Measurements from ENCODE around the gene MBTD1. TPM values are rescaled to one million over a fixed set of nuclear protein-coding genes. Genes with fewer than 3 reads are reported as not detected.
A peak's percentile ranks its signal among the peaks of the same experiment; 100 is the strongest.

Gene MBTD1
- total RNA-seq, 1 experiment from 2014 or later = 40.6 TPM

DNA sequence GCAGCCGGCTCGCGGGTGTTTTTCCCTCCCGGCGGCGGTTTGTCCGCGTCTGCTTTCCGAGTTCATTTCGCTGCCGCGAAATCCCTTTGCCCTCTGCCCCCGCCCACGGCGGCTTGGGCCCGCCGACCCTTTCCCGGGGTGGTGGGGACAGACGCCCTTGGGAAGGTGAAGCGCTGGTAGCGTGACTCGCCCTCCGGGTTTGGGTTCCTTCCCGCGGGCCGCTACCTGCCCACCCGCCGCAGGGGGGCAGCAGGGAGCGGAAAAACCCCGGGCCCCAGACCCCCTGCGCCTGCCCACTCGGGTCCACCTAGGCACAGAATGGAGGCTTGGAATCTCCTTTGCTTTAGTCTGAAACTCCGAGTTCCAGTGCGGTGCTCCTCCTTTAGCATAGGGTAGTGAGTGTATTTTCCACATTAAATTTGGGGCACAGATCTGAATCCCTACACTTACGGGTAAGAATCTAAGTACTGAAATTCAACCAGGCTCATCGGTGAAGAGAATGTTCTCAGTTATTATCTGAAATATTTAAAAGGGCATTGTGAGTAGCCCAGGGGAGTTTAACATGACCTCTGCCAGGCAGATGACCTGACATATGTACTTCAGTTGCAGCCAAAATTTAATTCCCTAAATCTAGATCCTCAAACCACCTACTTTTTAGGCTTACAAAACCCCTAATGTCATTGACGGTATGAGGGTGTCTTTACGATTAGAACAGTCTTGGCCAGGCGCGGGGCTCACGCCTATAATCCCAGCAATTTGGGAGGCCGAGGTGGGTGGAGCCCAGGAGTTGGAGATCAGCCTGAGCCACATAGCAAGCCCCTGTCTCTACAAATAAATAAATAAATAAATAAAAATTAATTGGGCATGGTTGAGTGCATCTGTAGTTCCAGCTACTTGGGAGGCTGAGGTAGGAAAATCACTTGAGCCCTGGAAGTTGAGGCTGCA lies 92.6 kb downstream of the MBTD1 start:
- peak overlapping the region; percentile 81 for H3K4me3 Mint-ChIP-seq
- TF ChIP-seq, protein P1, sequence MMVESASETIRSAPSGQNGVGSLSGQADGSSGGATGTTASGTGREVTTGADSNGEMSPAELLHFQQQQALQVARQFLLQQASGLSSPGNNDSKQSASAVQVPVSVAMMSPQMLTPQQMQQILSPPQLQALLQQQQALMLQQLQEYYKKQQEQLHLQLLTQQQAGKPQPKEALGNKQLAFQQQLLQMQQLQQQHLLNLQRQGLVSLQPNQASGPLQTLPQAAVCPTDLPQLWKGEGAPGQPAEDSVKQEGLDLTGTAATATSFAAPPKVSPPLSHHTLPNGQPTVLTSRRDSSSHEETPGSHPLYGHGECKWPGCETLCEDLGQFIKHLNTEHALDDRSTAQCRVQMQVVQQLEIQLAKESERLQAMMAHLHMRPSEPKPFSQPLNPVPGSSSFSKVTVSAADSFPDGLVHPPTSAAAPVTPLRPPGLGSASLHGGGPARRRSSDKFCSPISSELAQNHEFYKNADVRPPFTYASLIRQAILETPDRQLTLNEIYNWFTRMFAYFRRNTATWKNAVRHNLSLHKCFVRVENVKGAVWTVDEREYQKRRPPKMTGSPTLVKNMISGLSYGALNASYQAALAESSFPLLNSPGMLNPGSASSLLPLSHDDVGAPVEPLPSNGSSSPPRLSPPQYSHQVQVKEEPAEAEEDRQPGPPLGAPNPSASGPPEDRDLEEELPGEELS (CRISPR knock-in tag; IDR thresholded peaks at IDR 0.05) = no peak
- TF ChIP-seq SMAD4 (CRISPR knock-in tag; IDR thresholded peaks at IDR 0.05) (no peak), TCF7 (CRISPR knock-in tag; IDR thresholded peaks at IDR 0.05; ENCODE audit: low read depth) (no peak), CREM (CRISPR knock-in tag; IDR thresholded peaks at IDR 0.05) (no peak), NR3C1 (CRISPR knock-in tag; conservative IDR thresholded peaks at IDR 0.05; ENCODE audit: low read depth) (no peak), NR2C2 (CRISPR knock-in tag; IDR thresholded peaks at IDR 0.05) (no peak), ZNF263 (CRISPR knock-in tag; IDR thresholded peaks at IDR 0.05; ENCODE audit: low read depth) (0 out of 2 replicates have a peak, but pooled peaks have one; percentile 10), JUN (CRISPR knock-in tag; IDR thresholded peaks at IDR 0.05) (no peak), FOXJ3 (CRISPR knock-in tag; IDR thresholded peaks at IDR 0.05; ENCODE audit: borderline replicate concordance) (no peak), SMAD3 (CRISPR knock-in tag; IDR thresholded peaks at IDR 0.05; ENCODE audit: borderline replicate concordance) (no peak), RELA (CRISPR knock-in tag; IDR thresholded peaks at IDR 0.05; ENCODE audit: borderline replicate concordance) (no peak), ETV6 (CRISPR knock-in tag; IDR thresholded peaks at IDR 0.05) (no peak), RORB (CRISPR knock-in tag; IDR thresholded peaks at IDR 0.05) (no peak), GABPB1 (CRISPR knock-in tag; IDR thresholded peaks at IDR 0.05) (peak; percentile 63), HMGA2 (CRISPR knock-in tag; IDR thresholded peaks at IDR 0.05) (no peak), SP1 (CRISPR knock-in tag; conservative IDR thresholded peaks at IDR 0.05) (no peak; the same call in 1 of the 2 replicates)
- TF ChIP-seq, protein P2, sequence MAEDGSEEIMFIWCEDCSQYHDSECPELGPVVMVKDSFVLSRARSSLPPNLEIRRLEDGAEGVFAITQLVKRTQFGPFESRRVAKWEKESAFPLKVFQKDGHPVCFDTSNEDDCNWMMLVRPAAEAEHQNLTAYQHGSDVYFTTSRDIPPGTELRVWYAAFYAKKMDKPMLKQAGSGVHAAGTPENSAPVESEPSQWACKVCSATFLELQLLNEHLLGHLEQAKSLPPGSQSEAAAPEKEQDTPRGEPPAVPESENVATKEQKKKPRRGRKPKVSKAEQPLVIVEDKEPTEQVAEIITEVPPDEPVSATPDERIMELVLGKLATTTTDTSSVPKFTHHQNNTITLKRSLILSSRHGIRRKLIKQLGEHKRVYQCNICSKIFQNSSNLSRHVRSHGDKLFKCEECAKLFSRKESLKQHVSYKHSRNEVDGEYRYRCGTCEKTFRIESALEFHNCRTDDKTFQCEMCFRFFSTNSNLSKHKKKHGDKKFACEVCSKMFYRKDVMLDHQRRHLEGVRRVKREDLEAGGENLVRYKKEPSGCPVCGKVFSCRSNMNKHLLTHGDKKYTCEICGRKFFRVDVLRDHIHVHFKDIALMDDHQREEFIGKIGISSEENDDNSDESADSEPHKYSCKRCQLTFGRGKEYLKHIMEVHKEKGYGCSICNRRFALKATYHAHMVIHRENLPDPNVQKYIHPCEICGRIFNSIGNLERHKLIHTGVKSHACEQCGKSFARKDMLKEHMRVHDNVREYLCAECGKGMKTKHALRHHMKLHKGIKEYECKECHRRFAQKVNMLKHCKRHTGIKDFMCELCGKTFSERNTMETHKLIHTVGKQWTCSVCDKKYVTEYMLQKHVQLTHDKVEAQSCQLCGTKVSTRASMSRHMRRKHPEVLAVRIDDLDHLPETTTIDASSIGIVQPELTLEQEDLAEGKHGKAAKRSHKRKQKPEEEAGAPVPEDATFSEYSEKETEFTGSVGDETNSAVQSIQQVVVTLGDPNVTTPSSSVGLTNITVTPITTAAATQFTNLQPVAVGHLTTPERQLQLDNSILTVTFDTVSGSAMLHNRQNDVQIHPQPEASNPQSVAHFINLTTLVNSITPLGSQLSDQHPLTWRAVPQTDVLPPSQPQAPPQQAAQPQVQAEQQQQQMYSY (CRISPR knock-in tag; IDR thresholded peaks at IDR 0.05) = no peak
- TF ChIP-seq, protein P3, sequence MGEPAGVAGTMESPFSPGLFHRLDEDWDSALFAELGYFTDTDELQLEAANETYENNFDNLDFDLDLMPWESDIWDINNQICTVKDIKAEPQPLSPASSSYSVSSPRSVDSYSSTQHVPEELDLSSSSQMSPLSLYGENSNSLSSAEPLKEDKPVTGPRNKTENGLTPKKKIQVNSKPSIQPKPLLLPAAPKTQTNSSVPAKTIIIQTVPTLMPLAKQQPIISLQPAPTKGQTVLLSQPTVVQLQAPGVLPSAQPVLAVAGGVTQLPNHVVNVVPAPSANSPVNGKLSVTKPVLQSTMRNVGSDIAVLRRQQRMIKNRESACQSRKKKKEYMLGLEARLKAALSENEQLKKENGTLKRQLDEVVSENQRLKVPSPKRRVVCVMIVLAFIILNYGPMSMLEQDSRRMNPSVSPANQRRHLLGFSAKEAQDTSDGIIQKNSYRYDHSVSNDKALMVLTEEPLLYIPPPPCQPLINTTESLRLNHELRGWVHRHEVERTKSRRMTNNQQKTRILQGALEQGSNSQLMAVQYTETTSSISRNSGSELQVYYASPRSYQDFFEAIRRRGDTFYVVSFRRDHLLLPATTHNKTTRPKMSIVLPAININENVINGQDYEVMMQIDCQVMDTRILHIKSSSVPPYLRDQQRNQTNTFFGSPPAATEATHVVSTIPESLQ (CRISPR knock-in tag; IDR thresholded peaks at IDR 0.05) = no peak
- TF ChIP-seq, protein P4, sequence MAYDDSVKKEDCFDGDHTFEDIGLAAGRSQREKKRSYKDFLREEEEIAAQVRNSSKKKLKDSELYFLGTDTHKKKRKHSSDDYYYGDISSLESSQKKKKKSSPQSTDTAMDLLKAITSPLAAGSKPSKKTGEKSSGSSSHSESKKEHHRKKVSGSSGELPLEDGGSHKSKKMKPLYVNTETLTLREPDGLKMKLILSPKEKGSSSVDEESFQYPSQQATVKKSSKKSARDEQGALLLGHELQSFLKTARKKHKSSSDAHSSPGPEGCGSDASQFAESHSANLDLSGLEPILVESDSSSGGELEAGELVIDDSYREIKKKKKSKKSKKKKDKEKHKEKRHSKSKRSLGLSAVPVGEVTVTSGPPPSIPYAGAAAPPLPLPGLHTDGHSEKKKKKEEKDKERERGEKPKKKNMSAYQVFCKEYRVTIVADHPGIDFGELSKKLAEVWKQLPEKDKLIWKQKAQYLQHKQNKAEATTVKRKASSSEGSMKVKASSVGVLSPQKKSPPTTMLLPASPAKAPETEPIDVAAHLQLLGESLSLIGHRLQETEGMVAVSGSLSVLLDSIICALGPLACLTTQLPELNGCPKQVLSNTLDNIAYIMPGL (CRISPR knock-in tag; IDR thresholded peaks at IDR 0.05) = peak; percentile 73; the same call in 1 of the 2 replicates
- TF ChIP-seq, protein P5, sequence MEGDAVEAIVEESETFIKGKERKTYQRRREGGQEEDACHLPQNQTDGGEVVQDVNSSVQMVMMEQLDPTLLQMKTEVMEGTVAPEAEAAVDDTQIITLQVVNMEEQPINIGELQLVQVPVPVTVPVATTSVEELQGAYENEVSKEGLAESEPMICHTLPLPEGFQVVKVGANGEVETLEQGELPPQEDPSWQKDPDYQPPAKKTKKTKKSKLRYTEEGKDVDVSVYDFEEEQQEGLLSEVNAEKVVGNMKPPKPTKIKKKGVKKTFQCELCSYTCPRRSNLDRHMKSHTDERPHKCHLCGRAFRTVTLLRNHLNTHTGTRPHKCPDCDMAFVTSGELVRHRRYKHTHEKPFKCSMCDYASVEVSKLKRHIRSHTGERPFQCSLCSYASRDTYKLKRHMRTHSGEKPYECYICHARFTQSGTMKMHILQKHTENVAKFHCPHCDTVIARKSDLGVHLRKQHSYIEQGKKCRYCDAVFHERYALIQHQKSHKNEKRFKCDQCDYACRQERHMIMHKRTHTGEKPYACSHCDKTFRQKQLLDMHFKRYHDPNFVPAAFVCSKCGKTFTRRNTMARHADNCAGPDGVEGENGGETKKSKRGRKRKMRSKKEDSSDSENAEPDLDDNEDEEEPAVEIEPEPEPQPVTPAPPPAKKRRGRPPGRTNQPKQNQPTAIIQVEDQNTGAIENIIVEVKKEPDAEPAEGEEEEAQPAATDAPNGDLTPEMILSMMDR (IDR thresholded peaks at IDR 0.05) = peak; percentile 30; the same call in 1 of the 2 replicates
- TF ChIP-seq, protein P6, sequence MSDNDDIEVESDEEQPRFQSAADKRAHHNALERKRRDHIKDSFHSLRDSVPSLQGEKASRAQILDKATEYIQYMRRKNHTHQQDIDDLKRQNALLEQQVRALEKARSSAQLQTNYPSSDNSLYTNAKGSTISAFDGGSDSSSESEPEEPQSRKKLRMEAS (CRISPR knock-in tag; IDR thresholded peaks at IDR 0.05) = 0 out of 2 replicates have a peak, but pooled peaks have one; percentile 0
- TF ChIP-seq, protein P7, sequence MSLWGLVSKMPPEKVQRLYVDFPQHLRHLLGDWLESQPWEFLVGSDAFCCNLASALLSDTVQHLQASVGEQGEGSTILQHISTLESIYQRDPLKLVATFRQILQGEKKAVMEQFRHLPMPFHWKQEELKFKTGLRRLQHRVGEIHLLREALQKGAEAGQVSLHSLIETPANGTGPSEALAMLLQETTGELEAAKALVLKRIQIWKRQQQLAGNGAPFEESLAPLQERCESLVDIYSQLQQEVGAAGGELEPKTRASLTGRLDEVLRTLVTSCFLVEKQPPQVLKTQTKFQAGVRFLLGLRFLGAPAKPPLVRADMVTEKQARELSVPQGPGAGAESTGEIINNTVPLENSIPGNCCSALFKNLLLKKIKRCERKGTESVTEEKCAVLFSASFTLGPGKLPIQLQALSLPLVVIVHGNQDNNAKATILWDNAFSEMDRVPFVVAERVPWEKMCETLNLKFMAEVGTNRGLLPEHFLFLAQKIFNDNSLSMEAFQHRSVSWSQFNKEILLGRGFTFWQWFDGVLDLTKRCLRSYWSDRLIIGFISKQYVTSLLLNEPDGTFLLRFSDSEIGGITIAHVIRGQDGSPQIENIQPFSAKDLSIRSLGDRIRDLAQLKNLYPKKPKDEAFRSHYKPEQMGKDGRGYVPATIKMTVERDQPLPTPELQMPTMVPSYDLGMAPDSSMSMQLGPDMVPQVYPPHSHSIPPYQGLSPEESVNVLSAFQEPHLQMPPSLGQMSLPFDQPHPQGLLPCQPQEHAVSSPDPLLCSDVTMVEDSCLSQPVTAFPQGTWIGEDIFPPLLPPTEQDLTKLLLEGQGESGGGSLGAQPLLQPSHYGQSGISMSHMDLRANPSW (CRISPR knock-in tag; conservative IDR thresholded peaks at IDR 0.05; ENCODE audit: low read depth) = no peak
- DNase-seq (ENCODE audit: low spot score) (peak; percentile 60), ATAC-seq (peak; percentile 10)
- H3K4me1 Mint-ChIP-seq = peaks cover 16% of the 10 kb centered on the region
- peak overlapping the region; percentile 94; the same call in 1 of the 2 replicates for H3K27ac Mint-ChIP-seq
- POLR2A ChIA-PET = interaction anchor here (1.5 to 2.4 kb wide), 2 partner anchors 12 to 46 kb away, joined by 5 to 11 read pairs; partner anchors contain the start of gene SPAG9
- H3K9me3 Mint-ChIP-seq = no peaks in the 10 kb centered on the region
- H3K27me3 Mint-ChIP-seq (ENCODE audit: low read depth) = no peaks in the 10 kb centered on the region
- H3K36me3 Mint-ChIP-seq = peaks cover 53% of the 10 kb centered on the region
- CTCF ChIA-PET = interaction anchor here (1.4 to 2.2 kb wide), 2 partner anchors 14 to 81 kb away, joined by 4 to 17 read pairs; partner anchors contain the start of gene NME1

All from WTC11 (cell line).